Lung microvascular endothelial cell (primary cell): ENCODE data around the gene WBP2. TPM values are rescaled to one million over a fixed set of nuclear protein-coding genes. Genes with fewer than 3 reads are reported as not detected.

Experiments used
- DNase-seq, 2 donors: peaks; one replicate each; pipeline versions ENCODE4 v3.0.0 to v3.0.0-alpha.2; 2010; ENCODE audit warnings: low read depth in 2 of 2
- total RNA-seq: library from RNA; depleted of rRNA; stranded (reverse); fragments of >200 nt; gene quantifications from 2 replicates; pipeline ENCODE4 v1.2.1, GENCODE V29; 2014

Gene WBP2
- total RNA-seq, 1 donor from 2014 or later: 24.4 TPM

DNA sequence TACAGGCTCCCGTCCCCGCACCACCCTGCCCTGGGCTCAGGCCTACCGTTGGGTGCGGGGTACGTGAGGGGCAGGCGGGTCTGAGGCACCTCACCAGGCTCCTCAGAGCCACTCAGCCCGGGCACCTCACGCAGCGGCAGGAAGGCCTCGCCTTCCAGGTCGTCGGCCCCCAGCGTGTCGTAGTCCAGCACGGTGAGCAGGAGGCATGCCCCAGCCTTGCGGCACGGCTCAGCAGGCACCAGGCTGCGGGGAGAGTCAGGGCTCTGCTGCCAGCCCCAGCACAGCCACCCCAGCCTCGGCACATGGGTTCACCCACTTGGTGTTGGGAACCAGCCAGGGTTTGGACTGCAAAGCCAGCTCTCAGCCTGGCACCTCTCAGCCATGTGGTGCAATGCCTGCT lies 26.4 kb downstream of the WBP2 start:
- DNase-seq: no peak

DNA sequence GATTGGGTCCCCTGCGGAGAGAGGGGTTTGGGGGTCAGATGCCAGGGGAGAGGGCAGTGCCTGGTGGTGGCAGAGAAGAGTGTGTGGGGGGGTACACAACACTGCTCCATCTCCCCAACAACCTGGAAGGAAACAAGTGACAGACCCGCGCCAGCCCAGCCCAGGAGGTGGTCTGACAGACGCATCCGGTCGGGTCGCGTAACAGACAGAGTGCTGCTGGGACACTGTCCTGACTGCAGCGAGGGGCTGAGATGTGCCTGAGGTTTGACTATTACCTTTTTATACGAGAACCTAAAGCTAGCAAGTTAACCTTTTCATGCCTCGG lies 27.1 kb downstream of the WBP2 start:
- no peak for DNase-seq

DNA sequence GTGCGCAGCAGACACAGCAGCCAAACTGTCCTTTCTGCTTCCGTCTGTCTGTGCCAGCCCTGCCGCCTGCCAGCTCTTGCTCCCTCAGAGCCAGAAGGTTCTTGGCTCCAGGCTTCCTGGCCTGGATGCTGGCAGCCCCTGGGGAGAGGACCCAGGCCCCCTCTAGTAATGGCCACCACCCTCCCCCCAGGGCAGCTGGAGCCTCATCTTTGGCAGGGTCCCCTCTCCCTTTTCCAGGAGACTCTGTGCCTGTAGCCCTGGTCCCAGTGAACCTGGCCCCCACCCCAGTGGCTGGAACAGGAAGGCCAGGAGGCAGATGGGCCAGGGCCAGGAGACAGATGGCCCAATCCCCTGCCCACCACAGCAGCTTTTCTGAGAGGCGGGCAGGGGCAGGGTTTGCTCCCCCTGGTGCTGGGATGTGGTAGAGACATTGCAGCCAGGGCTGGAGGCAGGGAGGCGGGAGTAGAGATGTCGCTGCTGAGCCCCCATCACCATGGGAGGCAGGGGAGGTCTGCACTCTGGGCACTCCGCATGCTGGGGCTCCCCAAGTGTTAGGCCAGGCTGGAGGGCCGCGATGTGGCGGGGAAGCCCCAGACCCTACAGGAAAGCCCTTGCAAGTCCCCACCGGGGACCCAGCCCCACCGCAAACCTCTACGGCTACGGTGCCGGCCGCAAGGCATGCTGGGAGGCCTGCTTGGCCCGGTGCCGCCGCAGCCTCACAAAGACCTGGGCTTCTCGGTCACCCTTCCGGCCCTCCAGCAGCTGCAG lies 27.6 kb downstream of the WBP2 start:
- peak; percentile 63 to 93 for DNase-seq

DNA sequence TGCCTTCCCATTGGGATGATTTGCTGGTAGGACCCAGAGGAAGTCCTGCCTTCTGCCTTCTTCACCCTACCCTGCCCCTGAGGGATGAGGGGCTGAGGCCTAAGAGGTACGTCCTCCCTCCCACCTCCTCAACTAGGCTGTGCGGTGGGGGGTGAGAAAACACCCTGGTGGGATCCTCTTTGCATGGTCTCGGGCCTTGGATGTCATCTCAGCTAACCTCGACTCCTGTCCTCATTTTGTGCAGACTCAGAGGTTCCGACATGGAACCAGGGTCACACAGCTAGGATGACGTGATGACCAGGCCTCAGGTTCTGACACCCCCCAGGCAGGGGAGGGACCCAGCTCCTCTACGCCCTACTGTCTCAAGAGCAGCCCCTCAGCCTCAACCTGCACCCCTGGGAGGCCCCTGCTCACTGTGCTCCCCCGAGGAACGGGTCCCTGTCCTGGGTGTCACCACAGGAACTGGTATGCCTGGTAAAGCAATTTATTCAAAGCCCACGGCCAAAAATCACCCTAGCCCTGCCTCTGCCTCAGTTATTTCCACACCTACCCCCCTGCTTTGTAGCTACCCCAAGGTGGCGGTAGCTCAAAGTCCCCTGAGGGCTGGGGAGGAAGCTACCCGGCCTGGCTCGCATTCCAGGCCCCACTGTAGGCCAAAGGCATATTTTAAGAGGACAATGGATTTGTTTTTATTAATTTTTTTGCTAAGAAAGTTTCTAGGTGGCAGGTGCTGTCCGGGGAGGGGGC lies 28.4 kb downstream of the WBP2 start:
- peak in 1 of 2 donors; percentile 67 for DNase-seq

DNA sequence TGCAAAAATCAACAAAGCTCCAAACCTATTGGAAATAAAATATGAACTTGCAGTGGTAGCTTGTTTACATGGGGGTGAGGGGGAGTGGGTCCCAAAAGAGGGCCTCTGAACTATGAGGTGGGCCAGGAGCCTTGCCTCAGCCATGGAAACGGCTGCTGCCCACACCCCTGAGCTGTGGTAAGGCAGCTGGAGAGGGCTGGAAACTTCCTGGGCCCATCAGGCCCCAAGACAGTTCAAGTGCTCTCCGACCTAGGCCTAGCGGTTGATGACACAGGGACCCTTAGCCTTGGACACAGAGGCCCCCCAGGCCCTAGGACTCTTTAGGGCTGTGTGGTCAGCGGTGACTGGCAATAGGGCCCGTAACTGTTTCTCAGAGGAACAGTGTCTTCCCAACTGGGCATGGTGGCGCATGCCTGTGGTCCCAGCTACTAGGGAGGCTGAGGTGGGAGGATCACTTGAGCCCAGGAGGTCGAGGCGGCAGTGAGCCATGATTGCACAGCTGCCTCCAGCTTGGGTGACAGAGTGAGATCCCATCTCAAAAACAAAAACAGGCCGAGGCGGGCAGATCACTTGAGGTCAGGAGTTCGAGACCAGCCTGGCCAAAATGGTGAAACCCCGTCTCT lies 29.3 kb downstream of the WBP2 start:
- DNase-seq: no peak

DNA sequence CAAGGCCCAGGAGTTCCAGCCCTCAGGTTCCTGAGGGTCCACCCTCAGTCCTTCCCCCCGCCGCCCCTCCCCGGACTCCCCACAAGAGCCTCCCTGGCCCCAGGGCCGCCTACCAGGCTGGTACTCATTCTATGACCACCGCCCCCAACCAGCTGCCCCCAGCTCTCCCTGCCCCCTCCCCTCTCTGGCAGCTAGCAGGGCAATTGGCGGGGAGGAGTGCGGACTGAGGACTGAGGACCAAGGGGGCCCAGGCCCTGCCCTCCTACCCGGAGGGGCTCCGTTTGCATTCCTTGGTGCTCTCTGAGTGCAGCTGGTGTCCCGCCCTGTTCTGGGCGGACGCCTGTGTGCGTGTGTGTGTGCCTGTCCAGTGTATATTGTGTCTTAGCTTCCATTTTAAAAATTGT lies 30.0 kb downstream of the WBP2 start:
- no peak for DNase-seq

DNA sequence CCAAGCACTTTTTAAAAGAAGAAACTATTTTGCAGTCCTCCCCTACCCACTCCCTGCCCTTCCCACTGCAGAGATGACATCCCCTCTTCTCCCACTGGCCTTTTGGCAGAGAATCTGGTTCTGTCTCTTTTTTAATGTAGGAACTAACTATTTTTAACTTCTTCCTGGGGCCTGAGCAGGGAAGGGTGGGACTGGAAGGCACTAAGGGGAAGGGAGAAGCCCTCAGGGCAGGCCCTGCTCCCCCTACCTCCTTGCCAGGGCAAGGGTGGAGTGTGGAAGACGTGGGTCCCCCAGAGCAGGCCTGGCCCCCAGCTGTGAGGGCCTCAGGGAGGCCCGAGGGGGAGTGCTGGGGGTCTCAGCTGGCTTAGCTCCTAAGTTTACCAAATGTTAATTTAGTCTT lies 30.5 kb downstream of the WBP2 start:
- DNase-seq: no peak

DNA sequence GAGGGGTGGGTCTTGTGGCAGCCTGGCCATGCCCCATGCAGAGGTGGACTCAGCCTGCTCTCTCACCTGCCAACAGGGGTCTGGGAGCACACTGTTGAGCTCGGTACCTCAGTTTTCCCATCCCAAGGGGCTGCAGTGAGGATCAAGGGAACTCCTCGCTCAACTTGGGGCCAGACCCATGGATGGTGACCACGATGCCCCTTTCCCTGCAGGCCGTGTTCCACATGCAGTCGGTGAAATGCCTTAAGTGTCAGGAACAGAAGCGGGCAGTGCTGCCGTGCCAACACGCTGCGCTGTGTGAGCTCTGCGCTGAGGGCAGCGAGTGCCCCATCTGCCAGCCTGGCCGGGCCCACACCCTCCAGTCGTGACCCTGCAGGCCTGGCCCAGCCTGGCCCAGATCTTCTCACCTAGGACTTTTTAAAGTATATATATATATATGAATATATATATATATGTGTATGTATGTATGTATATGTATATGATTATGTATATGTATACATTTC lies 31.0 kb downstream of the WBP2 start:
- DNase-seq: no peak

DNA sequence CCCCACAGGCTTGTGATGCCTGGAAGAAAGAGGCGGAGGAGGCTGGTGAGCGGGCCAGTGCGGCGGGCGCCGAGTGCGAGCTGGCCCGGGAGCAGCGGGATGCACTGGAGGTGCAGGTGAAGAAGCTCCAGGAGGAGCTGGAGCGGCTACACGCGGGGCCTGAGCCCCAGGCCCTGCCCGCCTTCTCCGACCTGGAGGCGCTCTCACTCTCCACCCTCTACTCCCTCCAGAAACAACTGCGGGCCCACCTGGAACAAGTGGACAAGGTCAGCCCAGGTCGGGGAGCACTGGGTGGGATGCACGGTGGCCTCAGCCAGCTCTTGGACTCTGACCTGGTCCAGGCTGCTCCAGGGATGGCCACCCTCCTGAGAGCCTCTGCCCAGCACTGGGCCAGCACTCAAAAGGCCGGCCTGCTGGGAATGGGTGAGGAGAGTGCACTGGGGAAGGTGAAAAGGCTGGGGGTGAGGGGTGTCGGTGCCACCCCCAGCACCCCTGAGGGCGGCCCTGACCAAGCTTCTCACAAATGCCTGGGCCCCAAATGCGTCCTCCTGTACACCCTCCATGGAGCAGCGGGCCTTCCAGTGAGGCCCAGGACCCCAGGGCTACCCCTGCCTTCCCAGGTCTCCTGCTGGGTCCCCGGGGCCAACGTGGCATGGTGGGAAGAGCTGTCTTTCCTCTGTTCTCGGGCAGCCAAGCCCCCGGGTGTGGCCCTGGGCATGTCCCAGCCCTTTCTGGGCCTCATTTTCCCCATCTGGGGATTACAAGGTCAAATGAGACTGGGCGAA lies 31.7 kb downstream of the WBP2 start:
- no peak for DNase-seq

DNA sequence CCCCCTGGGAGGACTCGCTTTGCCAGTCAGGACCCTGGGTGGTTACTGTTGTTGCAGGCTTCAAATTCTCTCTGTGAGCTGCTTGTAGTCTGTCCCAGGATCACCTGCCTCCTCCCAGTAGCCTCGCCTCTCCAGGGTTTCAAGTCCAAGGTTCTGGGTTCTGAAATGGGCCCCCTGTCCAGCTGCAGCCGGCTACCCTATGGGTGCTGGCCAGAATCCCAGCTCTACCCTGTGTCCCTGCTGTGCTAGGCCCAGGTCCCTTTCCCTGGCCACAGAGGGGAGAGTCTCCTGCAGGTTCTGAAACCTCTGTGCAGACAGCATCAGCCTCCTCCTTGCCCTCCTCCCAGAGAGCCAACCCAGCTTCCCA lies 32.4 kb downstream of the WBP2 start:
- no peak for DNase-seq

DNA sequence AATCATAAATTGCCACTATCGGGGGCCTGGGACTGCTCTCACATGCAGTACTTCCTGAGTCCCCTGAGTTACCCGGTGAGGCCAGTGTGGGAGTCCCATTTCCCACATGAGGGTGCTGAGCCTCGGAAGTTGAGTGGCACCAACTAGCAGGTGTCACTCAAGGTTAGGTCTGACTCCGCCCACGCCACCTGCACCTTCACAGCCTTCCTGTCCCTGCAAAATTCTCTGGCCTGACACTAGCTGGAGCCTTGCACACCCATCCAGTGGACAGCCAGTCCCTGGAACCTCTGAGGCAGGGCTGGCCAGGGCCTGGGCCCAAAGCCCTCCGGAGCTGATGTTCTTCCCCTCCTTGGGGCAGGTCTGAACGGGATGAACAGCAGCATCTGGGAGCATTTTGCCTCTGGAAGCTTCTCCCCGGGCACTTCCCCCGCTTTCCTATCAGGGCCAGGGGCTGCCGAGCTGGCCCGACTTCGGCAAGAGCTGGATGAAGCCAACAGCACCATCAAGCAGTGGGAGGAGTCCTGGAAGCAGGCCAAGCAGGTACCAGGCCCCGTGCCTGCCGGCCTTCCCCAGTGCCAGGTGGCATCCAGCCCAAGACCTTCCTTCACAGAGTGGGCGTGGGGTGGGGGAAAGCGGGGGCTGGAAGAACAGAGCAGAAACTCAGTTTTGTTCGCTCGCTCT lies 32.9 kb downstream of the WBP2 start:
- DNase-seq: no peak

DNA sequence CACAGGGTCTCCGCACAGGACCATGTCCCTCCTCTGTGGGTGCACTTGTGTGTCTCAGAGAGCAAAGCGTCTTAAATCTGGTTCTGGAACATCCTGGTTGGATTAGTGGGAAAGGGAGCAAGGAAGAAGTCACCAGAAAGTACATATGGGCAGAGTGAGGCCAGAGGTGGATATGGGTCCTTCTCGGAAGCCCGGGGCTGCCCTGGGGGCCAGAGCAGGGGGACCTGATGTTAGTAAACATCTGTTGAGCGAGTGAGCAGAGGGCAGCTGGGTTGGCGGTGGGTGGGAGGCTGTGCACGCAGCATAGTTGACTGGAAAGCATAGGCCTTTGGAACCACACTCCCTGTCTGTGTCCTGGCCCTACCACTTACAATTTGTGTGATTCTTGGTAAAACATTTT lies 33.6 kb downstream of the WBP2 start:
- no peak for DNase-seq

DNA sequence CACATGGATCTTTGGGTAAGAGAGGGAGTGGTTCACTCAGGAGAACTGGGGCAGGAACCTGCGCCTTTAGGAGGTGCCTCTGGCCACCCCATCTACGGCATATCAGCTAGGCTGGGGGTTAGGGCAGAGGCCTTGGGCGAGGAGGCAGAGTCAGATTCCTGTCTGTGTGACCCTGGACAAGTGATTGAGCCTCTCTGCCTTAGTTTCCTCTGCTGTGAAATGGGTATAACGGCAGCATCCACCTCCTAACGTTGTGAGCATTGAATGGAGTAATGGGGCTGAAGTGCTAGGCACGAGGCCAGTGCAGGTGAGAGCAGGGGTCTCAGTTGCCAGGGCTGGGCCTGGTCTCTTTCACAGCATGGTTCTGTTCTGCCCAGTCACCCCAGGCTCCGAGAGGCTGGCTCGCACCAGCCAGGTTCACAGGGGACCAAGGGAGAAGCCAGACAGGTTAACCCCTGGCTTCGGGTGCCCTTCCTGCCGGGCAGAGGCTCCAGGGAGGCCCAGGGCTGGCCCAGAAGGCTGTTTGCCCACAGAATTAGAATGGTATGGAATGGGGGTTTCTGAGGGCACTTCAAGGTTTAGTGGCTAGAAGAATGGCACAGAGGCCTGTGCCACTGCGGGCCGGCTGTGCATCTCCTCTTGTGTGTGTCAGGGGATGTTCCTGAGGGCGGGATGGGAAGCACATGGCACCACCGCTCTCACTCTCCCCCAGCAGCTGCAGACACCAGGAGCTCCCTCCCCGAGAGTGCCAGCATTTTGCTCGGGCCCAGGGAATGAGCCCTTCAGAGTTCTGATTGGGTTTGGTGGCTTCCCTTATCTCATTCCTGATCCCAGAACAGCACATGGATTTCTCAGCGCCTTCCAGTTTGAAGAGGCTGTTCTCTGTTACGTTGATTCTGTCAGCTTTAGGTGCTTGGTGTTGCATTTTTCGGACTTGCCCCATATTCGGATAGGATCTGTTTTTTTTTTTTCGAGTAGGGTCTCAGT lies 34.7 kb downstream of the WBP2 start:
- DNase-seq: no peak

DNA sequence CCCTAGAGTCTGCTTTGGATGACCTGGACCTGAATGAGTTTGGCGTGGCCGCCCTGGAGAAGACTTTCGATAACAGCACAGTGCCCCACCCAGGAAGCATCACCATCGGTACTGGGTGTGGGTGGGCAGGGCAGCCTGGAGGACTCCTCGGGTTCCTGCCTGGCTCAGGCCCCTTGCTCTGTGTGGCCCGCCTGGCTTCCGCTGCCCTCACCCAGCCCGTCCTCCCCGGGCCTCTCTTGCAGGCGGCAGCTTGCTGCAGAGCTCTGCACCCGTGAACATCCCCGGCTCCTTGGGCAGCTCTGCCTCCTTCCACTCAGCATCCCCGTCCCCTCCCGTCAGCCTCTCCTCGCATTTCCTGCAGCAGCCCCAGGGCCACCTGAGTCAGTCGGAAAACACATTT lies 35.5 kb downstream of the WBP2 start:
- DNase-seq: no peak

DNA sequence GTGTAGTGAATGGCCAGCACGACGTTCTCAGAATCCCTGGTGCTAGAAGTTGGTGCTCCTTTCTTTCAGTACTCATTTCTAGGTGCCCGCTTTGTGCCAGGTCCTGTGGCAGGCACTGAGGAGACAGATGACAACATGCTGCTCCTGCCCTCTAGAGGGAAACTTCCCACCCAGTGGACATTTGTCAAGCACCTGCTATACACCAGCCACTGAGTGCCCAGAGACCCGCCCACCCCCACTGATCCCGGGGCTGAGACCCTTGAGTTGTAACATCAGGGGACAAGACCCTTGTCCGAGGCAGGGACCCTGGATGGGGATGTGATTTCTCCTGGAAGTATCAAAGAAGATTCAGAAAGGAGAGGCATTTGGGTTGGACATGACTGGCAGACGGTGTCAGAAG lies 36.0 kb downstream of the WBP2 start:
- DNase-seq: peak in 1 of 2 donors; percentile 27

DNA sequence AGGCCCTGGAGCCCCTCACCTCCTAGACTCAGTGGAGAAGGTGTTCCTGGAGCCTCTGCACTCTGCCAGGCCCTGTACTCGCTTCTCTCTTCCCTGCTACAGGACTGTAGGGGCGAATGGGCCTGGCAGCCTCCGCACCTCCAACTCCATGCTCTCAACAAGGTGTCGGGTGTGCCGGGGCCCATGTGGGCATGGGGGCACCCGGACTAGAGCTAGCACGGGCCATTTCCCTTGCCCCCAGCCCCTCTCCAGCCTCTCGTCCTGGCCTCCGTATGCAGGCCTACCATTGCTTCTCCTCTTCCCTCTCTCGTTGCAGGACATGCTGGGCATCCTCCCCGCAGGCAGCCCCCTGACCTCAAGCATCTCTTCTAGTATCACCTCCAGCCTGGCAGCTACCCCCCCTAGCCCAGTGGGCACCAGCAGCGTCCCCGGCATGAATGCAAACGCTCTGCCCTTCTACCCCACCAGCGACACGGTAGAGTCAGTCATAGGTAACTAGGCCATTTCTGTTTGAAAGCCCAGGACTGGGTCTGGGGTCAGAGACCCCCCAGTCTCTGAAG lies 36.7 kb downstream of the WBP2 start:
- no peak for DNase-seq

DNA sequence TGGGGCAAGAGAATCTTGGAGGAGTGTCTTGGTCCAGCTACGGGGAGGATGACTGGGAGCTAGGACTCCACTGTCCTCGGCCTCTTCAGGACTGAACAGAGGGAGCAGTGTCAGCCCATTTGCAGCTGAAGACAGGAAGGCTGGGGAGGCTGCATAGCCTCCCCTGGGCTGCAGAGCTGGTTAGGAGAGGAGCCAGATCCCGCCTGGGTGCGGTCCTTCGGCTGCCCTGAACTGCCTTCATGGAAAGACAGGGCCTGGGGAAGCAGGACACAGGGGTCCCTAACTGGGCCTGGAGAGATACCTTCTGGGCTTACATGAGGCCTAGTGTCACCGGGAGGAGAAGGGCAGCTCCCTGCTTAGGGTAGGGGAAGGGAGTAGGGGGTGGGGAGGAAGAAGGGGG lies 37.6 kb downstream of the WBP2 start:
- DNase-seq: no peak

DNA sequence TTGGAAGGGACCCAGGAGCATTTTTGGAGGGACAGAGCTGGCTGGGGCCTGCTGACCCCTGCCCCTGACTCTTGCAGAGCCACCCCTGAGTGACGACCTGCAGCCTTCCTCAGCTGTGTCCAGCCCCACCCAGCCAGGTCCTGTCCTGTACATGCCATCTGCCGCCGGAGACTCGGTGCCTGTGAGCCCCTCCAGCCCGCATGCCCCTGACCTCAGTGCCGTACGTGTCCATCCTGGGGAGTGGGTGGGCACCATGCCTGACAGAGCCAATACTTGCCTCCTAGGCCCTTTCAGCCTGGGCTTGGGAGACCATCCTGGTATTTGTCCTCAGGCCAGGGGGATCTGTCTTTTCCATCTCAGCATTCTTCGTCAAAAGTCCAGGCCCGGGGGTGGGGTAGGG lies 38.4 kb downstream of the WBP2 start:
- no peak for DNase-seq

DNA sequence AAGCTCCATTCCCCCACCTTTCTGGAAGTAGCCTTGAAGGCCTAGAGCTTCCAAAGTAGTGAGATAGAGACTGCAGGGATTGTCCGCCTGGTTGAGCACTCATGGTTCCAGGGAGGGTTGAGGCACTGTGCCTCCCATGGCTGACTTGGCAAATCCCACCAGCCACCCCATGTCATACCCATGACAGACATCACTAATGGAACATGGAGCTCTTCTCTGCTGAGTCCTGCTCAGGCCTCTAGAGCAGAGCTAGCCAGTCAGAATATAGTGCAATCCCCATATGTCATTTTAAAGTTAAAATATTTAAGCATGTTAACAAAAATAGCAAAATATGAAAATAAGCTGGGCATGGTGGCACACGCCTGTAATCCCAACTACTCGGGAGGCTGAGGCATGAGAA lies 39.7 kb downstream of the WBP2 start:
- no peak for DNase-seq

DNA sequence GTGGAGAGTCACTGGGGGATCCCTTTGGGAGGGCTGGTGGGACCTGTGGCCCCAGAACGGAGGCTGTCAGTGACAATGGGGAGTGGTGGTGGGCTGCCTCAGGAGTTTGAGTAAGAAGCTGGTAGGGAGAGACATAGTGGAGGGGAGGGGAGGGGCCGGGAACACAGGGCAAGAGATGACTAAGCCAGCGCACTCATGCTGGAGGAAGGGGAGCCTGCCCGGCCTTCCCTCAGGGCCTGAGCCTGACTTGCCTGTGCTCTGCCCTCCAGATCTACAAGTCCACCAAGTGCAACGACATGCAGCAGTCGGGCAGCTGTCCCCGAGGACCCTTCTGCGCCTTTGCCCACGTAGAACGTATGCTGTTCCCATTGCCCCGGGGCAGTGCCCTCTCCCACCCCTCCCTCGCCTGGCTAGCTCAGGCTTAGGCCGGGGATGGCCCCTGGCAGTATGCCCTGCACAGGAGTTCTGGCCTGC lies 40.2 kb downstream of the WBP2 start:
- DNase-seq: peak; percentile 30 to 83
